Right cardiac atrium (tissue), 5 donors: Measurements from ENCODE around the gene LHPP. TPM values are rescaled to one million over a fixed set of nuclear protein-coding genes. Genes with fewer than 3 reads are reported as not detected.

Experiments
- ATAC-seq, 2 donors: fragments of 200-7000 bp; cut with Tn5 transposase; one replicate each; pipeline versions ENCODE4 v1.8.0 to v1.9.1; 2020; ENCODE audit warnings: moderate library complexity in 2 of 2, mild to moderate bottlenecking in 1 of 2
- DNase-seq, 3 donors: peaks; one replicate each; pipeline ENCODE4 v3.0.0-alpha.2; 2020
- H3K27ac ChIP-seq: one replicate; pipeline ENCODE4 v1.5.1; 2013; ENCODE audit warnings: mild to moderate bottlenecking, low read length, control low read depth, moderate library complexity
- H3K27me3 ChIP-seq: one replicate; pipeline ENCODE4 v1.6.1; 2013; ENCODE audit not compliant: control insufficient read depth, insufficient read depth
- H3K4me1 ChIP-seq: one replicate; pipeline ENCODE4 v1.6.1; 2013; ENCODE audit warnings: low read length; ENCODE audit not compliant: control insufficient read depth, insufficient read depth
- H3K4me3 ChIP-seq: one replicate; pipeline ENCODE4 v1.5.1; 2013; ENCODE audit warnings: low read length, control low read depth
- H3K9me3 ChIP-seq: one replicate; pipeline ENCODE4 v1.6.1; 2013; ENCODE audit warnings: low read length; ENCODE audit not compliant: control insufficient read depth
- WGBS: extraction: QIAGEN DNeasy Blood & Tissue Kit; methylation state at CpG from one replicate; pipeline ENCODE4 v1.1.7; 2013; 5-methylcytosine and 5-hydroxymethylcytosine counted together
- intact Hi-C, 4 donors: fragments of 100-400 bp; cut with DNase I; formaldehyde crosslinking; loops; one replicate each; pipeline versions ENCODE4 v1.11.0 to v1.14.0; 2022 to 2023
- polyA plus RNA-seq: library from polyadenylated mRNA; stranded (reverse); fragments of 200-250 nt; gene quantifications from one replicate; pipeline ENCODE4 v1.2.3, GENCODE V29; 2013
- total RNA-seq, 4 donors: library from RNA; stranded (reverse); fragmentation: NEBNext Ultra II Directional; extraction: Animal tissue kit (Norgen Biotek cat#: 25700); gene quantifications; one replicate each; pipeline ENCODE4 v1.2.1, GENCODE V29; 2021
- donor health status: healthy with polysubstance abuse.
- donor health status: DM: no; HTN: yes; CAD: no.
- donor health status: DM: no; HTN: no; CAD: no.
- donor health status: DM: no; HTN: yes; CAD: no; lungs with severe emphysema.
- donor health status: DM: yes; HTN: yes; CAD: no.

Gene LHPP
- total and polyA plus RNA-seq, 5 donors, result 17.8 to 24.9 (median 18.6) TPM

GRCh38 chr10:124515244-124515970, 53.8 kb downstream of the LHPP start:
- Histone ChIP-seq H3K27ac (no peak overlapping the region), H3K27me3 (no peaks in the 10 kb centered on the region), H3K9me3 (no peaks in the 10 kb centered on the region), H3K4me1 (no peaks in the 10 kb centered on the region), H3K4me3 (no peak overlapping the region)
- intact Hi-C loops, result no loop called here
- ATAC-seq (no peak), DNase-seq (no peak)
- WGBS, result 82% methylated on average over 13 of the region's 13 CpGs

- Histone ChIP-seq H3K27ac (no peak overlapping the region), H3K4me1 (no peaks in the 10 kb centered on the region), H3K4me3 (no peak overlapping the region), H3K27me3 (no peaks in the 10 kb centered on the region), H3K9me3 (no peaks in the 10 kb centered on the region)
- ATAC-seq (no peak), DNase-seq (peak in 1 of 3 donors; percentile 1)
- intact Hi-C loops, result no loop called here
- WGBS, result 91% methylated on average over 9 of the region's 9 CpGs
Observed at GRCh38 chr10:124516181-124516580, 54.6 kb downstream of the LHPP start.

- DNase-seq (peak in 1 of 3 donors; percentile 2), ATAC-seq (no peak)
- Histone ChIP-seq H3K27ac (no peak overlapping the region), H3K4me1 (no peaks in the 10 kb centered on the region), H3K4me3 (no peak overlapping the region), H3K27me3 (no peaks in the 10 kb centered on the region), H3K9me3 (no peaks in the 10 kb centered on the region)
- intact Hi-C loops, result no loop called here
- 91% methylated on average over 21 of the region's 21 CpGs for WGBS
Observed at GRCh38 chr10:124516746-124517397, 55.2 kb downstream of the LHPP start.

- H3K27ac ChIP-seq, result no peak overlapping the region
Observed at GRCh38 chr10:124517461-124517860, 55.8 kb downstream of the LHPP start.

GRCh38 chr10:124517931-124518330, 56.3 kb downstream of the LHPP start:
- no peak overlapping the region for H3K4me3 ChIP-seq
- no peaks in the 10 kb centered on the region for H3K4me1 ChIP-seq
- intact Hi-C loops, result no loop called here
- H3K9me3 ChIP-seq, result no peaks in the 10 kb centered on the region
- no peak overlapping the region for H3K27ac ChIP-seq
- 89% methylated on average over 9 of the region's 9 CpGs for WGBS
- DNase-seq, result peak in 1 of 3 donors; percentile 5
- ATAC-seq, result no peak
- no peaks in the 10 kb centered on the region for H3K27me3 ChIP-seq

More at GRCh38 chr10:124517461-124517860, 55.8 kb downstream of the LHPP start:
- 79% methylated on average over 6 of the region's 6 CpGs for WGBS
- H3K27me3 ChIP-seq, result no peaks in the 10 kb centered on the region
- no peaks in the 10 kb centered on the region for H3K9me3 ChIP-seq
- H3K4me3 ChIP-seq, result no peak overlapping the region
- ATAC-seq, result no peak
- DNase-seq, result peak in 1 of 3 donors; percentile 2
- H3K4me1 ChIP-seq, result no peaks in the 10 kb centered on the region
- intact Hi-C loops, result no loop called here

GRCh38 chr10:124518366-124518765, 56.7 kb downstream of the LHPP start:
- intact Hi-C loops, result no loop called here
- no peak for ATAC-seq
- no peak overlapping the region for H3K4me3 ChIP-seq
- H3K9me3 ChIP-seq, result no peaks in the 10 kb centered on the region
- no peaks in the 10 kb centered on the region for H3K27me3 ChIP-seq
- DNase-seq, result peak in 1 of 3 donors; percentile 3
- no peak overlapping the region for H3K27ac ChIP-seq
- WGBS, result 91% methylated on average over 15 of the region's 15 CpGs
- H3K4me1 ChIP-seq, result no peaks in the 10 kb centered on the region

- WGBS, result 89% methylated on average over 20 of the region's 20 CpGs
- intact Hi-C loops, result no loop called here
- Histone ChIP-seq H3K4me1 (no peaks in the 10 kb centered on the region), H3K27ac (no peak overlapping the region), H3K4me3 (no peak overlapping the region), H3K27me3 (no peaks in the 10 kb centered on the region), H3K9me3 (no peaks in the 10 kb centered on the region)
- no peak for ATAC-seq
- DNase-seq, result peak in 1 of 3 donors; percentile 7
Observed at GRCh38 chr10:124520558-124521428, 59.2 kb downstream of the LHPP start.

GRCh38 chr10:124521429-124521871, 59.8 kb downstream of the LHPP start:
- 94% methylated on average over 13 of the region's 13 CpGs for WGBS
- ATAC-seq (no peak), DNase-seq (peak in 1 of 3 donors; percentile 11)
- no peaks in the 10 kb centered on the region for H3K9me3 ChIP-seq
- no peaks in the 10 kb centered on the region for H3K4me1 ChIP-seq
- intact Hi-C loops, result no loop called here
- H3K27ac ChIP-seq, result no peak overlapping the region
- H3K27me3 ChIP-seq, result no peaks in the 10 kb centered on the region
- H3K4me3 ChIP-seq, result no peak overlapping the region

- Histone ChIP-seq H3K9me3 (no peaks in the 10 kb centered on the region), H3K4me3 (no peak overlapping the region), H3K27ac (no peak overlapping the region), H3K27me3 (no peaks in the 10 kb centered on the region), H3K4me1 (no peaks in the 10 kb centered on the region)
- DNase-seq (peak in 1 of 3 donors; percentile 7), ATAC-seq (no peak)
- intact Hi-C loops, result no loop called here
- WGBS, result 88% methylated on average over 13 of the region's 13 CpGs
Observed at GRCh38 chr10:124522131-124522932, 60.7 kb downstream of the LHPP start.
